NB4 (cell line): ENCODE measurements around the gene ENOX1.

Source experiments
- CTCF ChIP-seq: IDR thresholded peaks from one replicate; pipeline ENCODE4 v1.5.1; 2012; ENCODE audit warnings: low read depth, low read length
- MAX ChIP-seq: IDR thresholded peaks from 2 replicates; pipeline ENCODE4 v1.6.1; 2011; ENCODE audit warnings: low read depth, low read length
- MYC ChIP-seq: IDR thresholded peaks from 2 replicates; pipeline ENCODE4 v1.6.1; 2011; ENCODE audit warnings: low read depth, low read length
- POLR2A ChIP-seq: IDR thresholded peaks from 2 replicates; pipeline ENCODE4 v1.6.1; 2011; ENCODE audit warnings: mild to moderate bottlenecking; ENCODE audit not compliant: insufficient read length; ENCODE audit errors: extremely low read depth

- TF ChIP-seq CTCF (no peak), POLR2A (no peak), MAX (no peak), MYC (no peak)
Measured at GRCh38 chr13:43374621-43375020, 412.2 kb downstream of the ENOX1 start.
